A673 (cell line): Measurements from ENCODE around the gene PSMB10.

Source experiments
- EZH2 ChIP-seq: fragments of 200-600 bp; sonication (generic); IDR thresholded peaks from 2 replicates; pipeline ENCODE4 v1.6.1; 2017; ENCODE audit warnings: borderline replicate concordance, low read depth, mild to moderate bottlenecking, mixed read lengths, antibody characterized with exemption, low read length; ENCODE audit not compliant: poor library complexity, severe bottlenecking
- TF ChIP-seq, protein P1 (sequence below): fragments of 300-800, 200-600 bp; sonication (generic); conservative IDR thresholded peaks from 2 replicates; pipeline ENCODE4 v1.5.1; 2017; ENCODE audit warnings: low read depth, mild to moderate bottlenecking, antibody characterized with exemption, low read length, moderate library complexity, mixed read lengths

DNA sequence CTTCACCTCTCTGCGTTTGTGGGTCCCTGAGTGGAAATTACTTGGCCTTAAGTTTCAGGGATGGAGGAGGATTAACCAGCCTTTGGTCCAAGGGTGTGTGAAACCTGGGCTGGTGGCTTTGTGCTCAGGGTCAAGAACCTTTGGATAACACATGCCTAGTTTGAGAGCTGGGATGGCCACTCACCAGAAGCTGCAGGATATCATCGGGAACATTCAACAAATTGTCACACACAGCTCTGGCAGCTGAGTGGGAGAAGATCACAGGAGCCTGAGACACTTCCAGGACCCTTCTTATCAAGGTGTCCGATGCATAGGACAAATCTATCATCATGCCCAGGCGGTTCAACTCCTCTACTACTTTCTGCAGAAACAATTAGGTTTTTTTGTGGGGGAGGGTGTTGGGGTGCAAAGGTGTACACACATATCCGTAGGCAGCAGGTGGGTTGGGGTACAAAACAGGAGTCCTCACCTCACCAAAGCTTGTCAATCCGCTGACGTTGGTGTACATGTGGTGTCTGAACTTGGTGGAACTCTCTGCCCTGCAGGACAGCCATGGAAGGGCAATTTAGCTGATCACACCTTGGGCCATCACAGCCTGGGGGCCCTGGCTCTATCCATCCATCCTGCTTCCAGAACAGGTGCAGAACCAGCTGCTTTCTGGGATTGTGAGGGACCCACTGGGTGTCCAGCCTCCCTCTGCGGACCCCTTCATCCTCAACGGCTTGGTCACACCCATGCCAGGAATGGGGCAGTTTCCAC lies 41.0 kb upstream of the PSMB10 start:
- TF ChIP-seq EZH2: no peak
- TF ChIP-seq, protein P1, sequence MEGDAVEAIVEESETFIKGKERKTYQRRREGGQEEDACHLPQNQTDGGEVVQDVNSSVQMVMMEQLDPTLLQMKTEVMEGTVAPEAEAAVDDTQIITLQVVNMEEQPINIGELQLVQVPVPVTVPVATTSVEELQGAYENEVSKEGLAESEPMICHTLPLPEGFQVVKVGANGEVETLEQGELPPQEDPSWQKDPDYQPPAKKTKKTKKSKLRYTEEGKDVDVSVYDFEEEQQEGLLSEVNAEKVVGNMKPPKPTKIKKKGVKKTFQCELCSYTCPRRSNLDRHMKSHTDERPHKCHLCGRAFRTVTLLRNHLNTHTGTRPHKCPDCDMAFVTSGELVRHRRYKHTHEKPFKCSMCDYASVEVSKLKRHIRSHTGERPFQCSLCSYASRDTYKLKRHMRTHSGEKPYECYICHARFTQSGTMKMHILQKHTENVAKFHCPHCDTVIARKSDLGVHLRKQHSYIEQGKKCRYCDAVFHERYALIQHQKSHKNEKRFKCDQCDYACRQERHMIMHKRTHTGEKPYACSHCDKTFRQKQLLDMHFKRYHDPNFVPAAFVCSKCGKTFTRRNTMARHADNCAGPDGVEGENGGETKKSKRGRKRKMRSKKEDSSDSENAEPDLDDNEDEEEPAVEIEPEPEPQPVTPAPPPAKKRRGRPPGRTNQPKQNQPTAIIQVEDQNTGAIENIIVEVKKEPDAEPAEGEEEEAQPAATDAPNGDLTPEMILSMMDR: no peak
